IPS-20b (cell line): ENCODE results near the gene CAPN5.

Experiments
- H3K27ac ChIP-seq: one replicate; pipeline ENCODE4 v1.5.1; 2013; ENCODE audit warnings: low read length
- H3K27me3 ChIP-seq: 2 replicates; pipeline ENCODE4 v1.6.1; 2013; ENCODE audit warnings: mild to moderate bottlenecking, low read length, inconsistent platforms; ENCODE audit not compliant: insufficient read depth
- H3K36me3 ChIP-seq: 2 replicates; pipeline ENCODE4 v1.6.1; 2013; ENCODE audit warnings: low read depth, mild to moderate bottlenecking, inconsistent platforms, low read length, moderate library complexity; ENCODE audit not compliant: insufficient read depth
- H3K4me1 ChIP-seq: 2 replicates; pipeline ENCODE4 v1.6.1; 2013; ENCODE audit warnings: mild to moderate bottlenecking, control low read depth, inconsistent platforms, low read length, moderate library complexity; ENCODE audit not compliant: insufficient read depth
- H3K4me3 ChIP-seq: 2 replicates; pipeline ENCODE4 v1.5.1; 2013; ENCODE audit warnings: mild to moderate bottlenecking, low read length, inconsistent platforms
- H3K9ac ChIP-seq: 2 replicates; pipeline ENCODE4 v1.6.1; 2013; ENCODE audit warnings: low read depth, mild to moderate bottlenecking, inconsistent platforms, low read length, moderate library complexity
- H3K9me3 ChIP-seq: 2 replicates; pipeline ENCODE4 v1.6.1; 2013; ENCODE audit warnings: mild to moderate bottlenecking, low read depth, low read length, inconsistent platforms; ENCODE audit not compliant: insufficient read depth

The CAPN5 gene

GRCh38 chr11:77088236-77089003 lies 21.6 kb downstream of the CAPN5 start:
- H3K27ac ChIP-seq = no peak overlapping the region
- no peak overlapping the region for H3K4me3 ChIP-seq
- no peaks in the 10 kb centered on the region; the same call in 1 of the 2 replicates for H3K4me1 ChIP-seq
- no peaks in the 10 kb centered on the region for H3K36me3 ChIP-seq
- H3K9ac ChIP-seq = no peak overlapping the region
- no peaks in the 10 kb centered on the region for H3K27me3 ChIP-seq
- H3K9me3 ChIP-seq = no peaks in the 10 kb centered on the region

DNA sequence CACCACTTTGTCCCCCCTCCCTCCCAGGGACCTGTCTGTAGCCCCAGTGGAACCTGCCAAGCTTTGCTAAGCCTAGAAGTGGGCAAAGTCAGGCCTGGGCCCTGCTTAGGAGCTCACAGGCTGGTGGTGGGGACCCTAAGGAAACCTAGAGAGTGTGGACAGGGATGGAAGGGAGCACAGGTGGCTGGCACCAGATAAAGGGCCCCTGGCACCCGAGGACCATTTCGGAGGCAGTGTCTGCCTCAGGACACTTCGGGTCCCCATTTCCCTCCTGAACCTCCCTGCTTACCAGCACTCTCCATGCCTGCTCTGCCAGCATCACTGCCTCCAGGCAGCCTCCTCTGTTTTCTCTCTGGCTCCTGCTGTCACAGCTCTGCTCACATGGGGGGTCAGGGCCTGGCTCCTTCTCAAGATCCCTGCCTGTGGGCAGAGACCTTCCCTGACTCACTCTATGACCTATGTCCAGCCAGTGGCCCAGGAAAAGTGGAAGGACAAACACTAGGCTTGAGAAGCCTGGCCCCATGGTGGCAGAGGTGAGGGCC lies 22.3 kb downstream of the CAPN5 start:
- Histone ChIP-seq H3K27ac (no peak overlapping the region), H3K4me3 (no peak overlapping the region), H3K9me3 (no peaks in the 10 kb centered on the region)

DNA sequence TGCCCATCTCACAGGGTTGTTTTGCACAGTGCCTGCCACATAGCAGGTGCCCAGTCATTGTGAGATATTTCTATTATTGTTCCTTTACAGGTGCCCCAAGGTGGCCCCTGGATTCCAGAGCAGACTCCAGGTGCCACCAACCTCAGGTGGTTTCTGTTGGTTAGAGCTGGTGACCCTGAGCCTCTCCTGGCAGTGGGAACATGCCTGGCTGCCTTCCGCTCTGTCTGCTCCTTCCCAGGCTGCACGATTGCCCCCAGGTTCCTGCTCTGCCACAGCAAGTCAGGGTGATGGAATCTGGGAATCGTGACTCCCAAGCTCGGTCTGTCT lies 23.2 kb downstream of the CAPN5 start:
- H3K9me3 ChIP-seq = no peaks in the 10 kb centered on the region
- H3K36me3 ChIP-seq = no peaks in the 10 kb centered on the region
- H3K4me3 ChIP-seq = no peak overlapping the region
- H3K27ac ChIP-seq = no peak overlapping the region
- no peak overlapping the region for H3K9ac ChIP-seq
- no peaks in the 10 kb centered on the region for H3K27me3 ChIP-seq
- H3K4me1 ChIP-seq = no peaks in the 10 kb centered on the region; the same call in 1 of the 2 replicates

More for the DNA sequence above, 22.3 kb downstream of the CAPN5 start:
- no peaks in the 10 kb centered on the region; the same call in 1 of the 2 replicates for H3K4me1 ChIP-seq
- H3K27me3 ChIP-seq = no peaks in the 10 kb centered on the region
- H3K9ac ChIP-seq = no peak overlapping the region
- H3K36me3 ChIP-seq = no peaks in the 10 kb centered on the region

DNA sequence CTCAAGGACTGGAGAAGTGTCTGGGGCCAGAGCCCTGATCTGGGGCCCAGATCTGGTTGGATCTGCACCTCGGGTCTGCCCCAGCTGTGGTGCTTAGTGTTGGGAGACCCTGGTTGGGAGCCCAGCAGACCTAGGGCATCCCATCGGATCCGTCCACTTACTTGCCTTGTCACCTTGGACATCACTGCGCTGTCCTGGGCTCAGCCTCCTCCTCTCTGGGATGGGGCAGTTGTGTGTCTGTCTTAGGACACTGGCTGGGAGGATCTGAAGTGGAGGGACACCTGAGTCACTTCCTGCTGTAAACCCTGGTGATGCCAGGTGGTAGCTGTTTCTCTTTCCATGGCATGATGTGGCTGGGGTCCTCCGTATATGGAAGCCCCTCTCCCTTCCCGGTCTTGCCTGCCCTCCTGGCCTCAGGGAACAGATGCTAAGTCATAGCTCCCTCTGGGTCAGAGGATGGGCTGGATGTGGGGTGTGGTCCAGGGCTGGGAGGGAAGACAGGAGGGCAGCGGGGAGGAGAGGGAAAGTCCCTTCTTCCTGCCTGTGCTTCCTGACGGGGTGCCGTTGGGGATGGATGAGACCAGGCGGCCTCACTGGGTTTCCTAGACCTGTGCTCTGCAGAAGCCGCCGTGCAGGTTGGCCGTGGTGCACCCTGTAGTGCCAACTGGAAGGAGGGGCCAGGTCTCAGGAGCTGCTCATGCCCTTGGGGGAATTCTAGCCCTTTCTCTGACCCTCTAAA lies 23.8 kb downstream of the CAPN5 start:
- Histone ChIP-seq H3K9ac (no peak overlapping the region), H3K27ac (no peak overlapping the region), H3K4me3 (no peak overlapping the region), H3K36me3 (no peaks in the 10 kb centered on the region), H3K9me3 (no peaks in the 10 kb centered on the region), H3K4me1 (no peaks in the 10 kb centered on the region; the same call in 1 of the 2 replicates), H3K27me3 (no peaks in the 10 kb centered on the region)

- Histone ChIP-seq H3K9me3 (no peaks in the 10 kb centered on the region), H3K27me3 (no peaks in the 10 kb centered on the region), H3K36me3 (no peaks in the 10 kb centered on the region), H3K9ac (no peak overlapping the region), H3K4me3 (no peak overlapping the region), H3K4me1 (no peaks in the 10 kb centered on the region; the same call in 1 of the 2 replicates), H3K27ac (no peak overlapping the region)
Measured at GRCh38 chr11:77091146-77091940, 24.6 kb downstream of the CAPN5 start.

GRCh38 chr11:77092382-77092781 lies 25.6 kb downstream of the CAPN5 start:
- no peaks in the 10 kb centered on the region for H3K27me3 ChIP-seq
- no peak overlapping the region for H3K9ac ChIP-seq

GRCh38 chr11:77093056-77093891 lies 26.5 kb downstream of the CAPN5 start:
- Histone ChIP-seq H3K27me3 (no peaks in the 10 kb centered on the region), H3K4me3 (no peak overlapping the region), H3K4me1 (no peaks in the 10 kb centered on the region; the same call in 1 of the 2 replicates), H3K9ac (no peak overlapping the region), H3K27ac (no peak overlapping the region), H3K9me3 (no peaks in the 10 kb centered on the region), H3K36me3 (no peaks in the 10 kb centered on the region)

More at GRCh38 chr11:77092382-77092781, 25.6 kb downstream of the CAPN5 start:
- Histone ChIP-seq H3K4me3 (no peak overlapping the region), H3K27ac (no peak overlapping the region), H3K9me3 (no peaks in the 10 kb centered on the region), H3K4me1 (no peaks in the 10 kb centered on the region; the same call in 1 of the 2 replicates), H3K36me3 (no peaks in the 10 kb centered on the region)

DNA sequence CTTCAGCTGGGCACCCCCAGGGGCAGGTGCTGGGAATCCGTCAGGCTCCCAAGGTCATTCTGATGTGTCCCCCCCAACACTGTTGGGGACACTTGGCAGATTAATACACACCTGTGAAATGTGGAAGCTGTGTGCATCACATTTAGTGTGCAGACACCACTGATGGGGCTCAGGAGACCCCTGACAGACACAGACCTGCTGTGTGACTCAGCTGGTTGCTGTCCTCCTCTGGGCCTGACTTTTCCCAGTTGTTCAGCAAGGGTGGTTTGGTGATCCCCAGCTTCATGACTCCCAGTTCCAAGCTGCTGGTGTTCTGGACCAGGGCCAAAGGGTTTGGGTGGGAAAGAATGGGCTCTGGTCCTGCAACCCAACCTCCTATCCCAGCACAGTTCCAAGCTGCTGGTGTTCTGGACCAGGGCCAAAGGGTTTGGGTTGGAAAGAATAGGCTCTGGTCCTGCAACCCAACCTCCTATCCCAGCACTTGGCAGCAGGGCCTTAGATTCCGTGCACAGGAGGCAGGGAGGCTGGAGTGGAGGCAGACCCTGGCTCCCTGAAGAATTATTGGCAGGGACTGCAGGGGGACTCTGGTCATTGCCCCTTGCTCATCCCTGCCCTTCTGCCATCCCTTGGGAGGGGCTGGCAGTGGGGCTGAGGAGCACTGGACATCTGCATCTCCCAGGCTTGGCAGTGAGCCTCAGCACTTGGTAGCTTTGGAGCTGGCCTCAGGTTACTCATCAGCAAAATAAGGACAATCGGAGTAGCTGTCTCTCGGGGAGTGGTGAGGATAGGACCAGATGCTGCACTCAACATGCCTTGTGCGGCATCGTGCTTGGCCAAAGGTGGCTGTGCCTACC lies 27.4 kb downstream of the CAPN5 start:
- H3K27ac ChIP-seq = no peak overlapping the region
- no peak overlapping the region for H3K4me3 ChIP-seq
- no peaks in the 10 kb centered on the region for H3K27me3 ChIP-seq
- no peaks in the 10 kb centered on the region for H3K9me3 ChIP-seq
- H3K9ac ChIP-seq = no peak overlapping the region
- H3K36me3 ChIP-seq = no peaks in the 10 kb centered on the region
- no peaks in the 10 kb centered on the region; the same call in 1 of the 2 replicates for H3K4me1 ChIP-seq

DNA sequence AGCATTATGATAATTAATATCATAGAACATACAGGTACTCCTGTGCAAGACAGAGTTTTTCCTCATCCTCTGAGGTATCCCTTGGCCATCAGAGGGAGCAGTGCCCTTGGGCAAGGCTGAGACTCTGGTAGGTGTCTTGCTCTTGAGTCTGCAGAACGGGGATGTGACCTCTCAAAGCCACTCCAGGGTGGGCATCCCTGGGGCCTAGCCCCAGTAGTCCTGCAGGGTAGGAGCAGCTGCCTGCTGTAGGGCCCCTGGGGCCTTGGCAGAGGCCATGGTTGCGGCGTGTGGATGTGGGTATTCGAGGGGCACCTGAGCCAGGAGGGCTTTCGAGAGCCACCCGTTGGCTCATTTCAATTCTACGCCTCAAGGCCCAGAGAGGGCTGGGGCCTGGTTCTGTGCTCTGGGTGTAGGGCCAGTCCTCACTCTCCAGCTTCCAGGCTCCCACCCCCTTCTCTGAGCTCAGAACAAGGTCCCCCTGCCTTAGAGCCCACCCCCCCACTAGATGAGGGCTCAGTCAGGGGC lies 28.1 kb downstream of the CAPN5 start:
- Histone ChIP-seq H3K27ac (no peak overlapping the region), H3K9ac (no peak overlapping the region)

More for the DNA sequence above, 28.1 kb downstream of the CAPN5 start:
- no peaks in the 10 kb centered on the region; the same call in 1 of the 2 replicates for H3K4me1 ChIP-seq
- H3K27me3 ChIP-seq = no peaks in the 10 kb centered on the region
- no peaks in the 10 kb centered on the region for H3K9me3 ChIP-seq
- H3K4me3 ChIP-seq = no peak overlapping the region
- H3K36me3 ChIP-seq = no peaks in the 10 kb centered on the region
